ENCODE data around the gene PRKCE.

The PRKCE gene

GRCh38 chr2:45951025-45951727 is 299.7 kb downstream of the PRKCE start:
- no peak overlapping the region for H3K4me3 ChIP-seq (ENCODE audit: low read depth, low read length)

GRCh38 chr2:45952591-45952990 is 301.1 kb downstream of the PRKCE start:
- no peak overlapping the region for H3K4me3 ChIP-seq (ENCODE audit: low read depth, low read length)

- no peak overlapping the region for H3K4me3 ChIP-seq (ENCODE audit: low read depth, low read length)
These were observed 302.0 kb downstream of the PRKCE start for GRCh38 chr2:45953376-45954027.

GRCh38 chr2:45954233-45954850 is 302.9 kb downstream of the PRKCE start:
- no peak overlapping the region for H3K4me3 ChIP-seq (ENCODE audit: low read depth, low read length)

- no peak overlapping the region for H3K4me3 ChIP-seq (ENCODE audit: low read depth, low read length)
These were observed 306.2 kb downstream of the PRKCE start for GRCh38 chr2:45957533-45958227.

GRCh38 chr2:45960057-45960863 is 308.8 kb downstream of the PRKCE start:
- H3K4me3 ChIP-seq (ENCODE audit: low read depth, low read length) = no peak overlapping the region

- no peak overlapping the region for H3K4me3 ChIP-seq (ENCODE audit: low read depth, low read length)
These were observed 310.9 kb downstream of the PRKCE start for GRCh38 chr2:45962177-45962921.

- H3K4me3 ChIP-seq (ENCODE audit: low read depth, low read length) = no peak overlapping the region
These were observed 312.3 kb downstream of the PRKCE start for GRCh38 chr2:45963816-45964215.

GRCh38 chr2:45964223-45964841 is 312.9 kb downstream of the PRKCE start:
- H3K4me3 ChIP-seq (ENCODE audit: low read depth, low read length) = no peak overlapping the region

GRCh38 chr2:45964906-45965305 is 313.4 kb downstream of the PRKCE start:
- no peak overlapping the region for H3K4me3 ChIP-seq (ENCODE audit: low read depth, low read length)

GRCh38 chr2:45965871-45966498 is 314.5 kb downstream of the PRKCE start:
- H3K4me3 ChIP-seq (ENCODE audit: low read depth, low read length) = no peak overlapping the region

GRCh38 chr2:45968946-45969584 is 317.6 kb downstream of the PRKCE start:
- H3K4me3 ChIP-seq (ENCODE audit: low read depth, low read length) = no peak overlapping the region

- no peak overlapping the region for H3K4me3 ChIP-seq (ENCODE audit: low read depth, low read length)
These were observed 322.0 kb downstream of the PRKCE start for GRCh38 chr2:45973426-45973825.

- no peak overlapping the region for H3K4me3 ChIP-seq (ENCODE audit: low read depth, low read length)
These were observed 322.6 kb downstream of the PRKCE start for GRCh38 chr2:45974056-45974455.

GRCh38 chr2:45974762-45975408 is 323.4 kb downstream of the PRKCE start:
- no peak overlapping the region for H3K4me3 ChIP-seq (ENCODE audit: low read depth, low read length)

- H3K4me3 ChIP-seq (ENCODE audit: low read depth, low read length) = no peak overlapping the region
These were observed 324.5 kb downstream of the PRKCE start for GRCh38 chr2:45975752-45976517.

GRCh38 chr2:45978302-45978859 is 326.9 kb downstream of the PRKCE start:
- no peak overlapping the region for H3K4me3 ChIP-seq (ENCODE audit: low read depth, low read length)
